RWPE1 (cell line): Measurements from ENCODE around the gene DNAH8.

ENCODE experiments used
- CTCF ChIA-PET: fragments of 350-600 bp; sonication (Branson Sonifier 250); formaldehyde crosslinking; extraction: SDS; loops from one replicate; lab custom pipeline; 2021; lab: Yijun Ruan, JAX
- POLR2A ChIA-PET: fragments of 400-600 bp; formaldehyde crosslinking; extraction: SDS; loops from one replicate; lab custom pipeline; 2020; ENCODE audit warnings: antibody characterized with exemption; ENCODE audit not compliant: low non-redundant PET; lab: Yijun Ruan, JAX
- DNase-seq: peaks from one replicate; pipeline ENCODE4 v3.0.0; 2012; ENCODE audit warnings: low spot score
- H3K27ac ChIP-seq: fragments of 450-650 bp; 2 replicates; pipeline ENCODE4 v1.5.1; 2017
- TF ChIP-seq, protein P1 (sequence below): fragments of 450-650 bp; conservative IDR thresholded peaks from 2 replicates; pipeline ENCODE4 v1.5.1; 2017; ENCODE audit warnings: low read depth, mild to moderate bottlenecking

The DNAH8 gene

GRCh38 chr6:38976801-38977500, 261.8 kb downstream of the DNAH8 start:
- no peak overlapping the region for H3K27ac ChIP-seq
- POLR2A ChIA-PET: no interaction called here

DNA sequence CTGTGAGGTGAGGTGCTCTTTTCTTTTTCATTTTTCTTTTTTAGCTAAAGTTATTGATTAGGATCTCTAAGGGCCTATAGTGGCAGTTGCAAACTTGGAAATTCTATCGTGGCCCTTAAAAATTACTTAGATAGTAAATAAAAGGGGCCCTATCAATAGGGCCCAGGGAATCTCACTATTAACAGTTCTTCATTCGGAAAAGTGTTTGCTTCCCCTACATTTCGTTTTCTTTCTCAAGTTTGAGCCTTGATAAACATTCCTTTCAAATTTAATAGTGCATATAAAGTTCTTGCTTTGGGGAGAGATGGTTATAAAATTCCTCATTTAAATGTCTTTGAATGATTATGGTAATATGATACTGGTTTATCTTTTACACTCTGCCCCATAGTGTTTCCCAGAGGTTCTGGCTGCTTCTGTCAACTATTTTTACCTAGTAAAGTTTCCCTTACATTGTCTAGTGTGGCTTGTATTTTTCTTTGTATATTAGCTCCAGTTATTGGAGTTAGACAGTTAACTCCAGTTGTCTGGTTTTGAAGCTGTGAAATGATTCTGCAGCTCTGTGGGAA, 263.1 kb downstream of the DNAH8 start:
- POLR2A ChIA-PET: no interaction called here
- CTCF ChIA-PET: interaction anchor here (0.6 to 1.0 kb wide), 2 partner anchors 106 to 275 kb away, joined by 3 read pairs; no protein-coding TSS in a partner anchor
- H3K27ac ChIP-seq: no peak overlapping the region
- DNase-seq: no peak
- TF ChIP-seq, protein P1, sequence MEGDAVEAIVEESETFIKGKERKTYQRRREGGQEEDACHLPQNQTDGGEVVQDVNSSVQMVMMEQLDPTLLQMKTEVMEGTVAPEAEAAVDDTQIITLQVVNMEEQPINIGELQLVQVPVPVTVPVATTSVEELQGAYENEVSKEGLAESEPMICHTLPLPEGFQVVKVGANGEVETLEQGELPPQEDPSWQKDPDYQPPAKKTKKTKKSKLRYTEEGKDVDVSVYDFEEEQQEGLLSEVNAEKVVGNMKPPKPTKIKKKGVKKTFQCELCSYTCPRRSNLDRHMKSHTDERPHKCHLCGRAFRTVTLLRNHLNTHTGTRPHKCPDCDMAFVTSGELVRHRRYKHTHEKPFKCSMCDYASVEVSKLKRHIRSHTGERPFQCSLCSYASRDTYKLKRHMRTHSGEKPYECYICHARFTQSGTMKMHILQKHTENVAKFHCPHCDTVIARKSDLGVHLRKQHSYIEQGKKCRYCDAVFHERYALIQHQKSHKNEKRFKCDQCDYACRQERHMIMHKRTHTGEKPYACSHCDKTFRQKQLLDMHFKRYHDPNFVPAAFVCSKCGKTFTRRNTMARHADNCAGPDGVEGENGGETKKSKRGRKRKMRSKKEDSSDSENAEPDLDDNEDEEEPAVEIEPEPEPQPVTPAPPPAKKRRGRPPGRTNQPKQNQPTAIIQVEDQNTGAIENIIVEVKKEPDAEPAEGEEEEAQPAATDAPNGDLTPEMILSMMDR: no peak

More at GRCh38 chr6:38976801-38977500, 261.8 kb downstream of the DNAH8 start:
- TF ChIP-seq, protein P1: no peak
- CTCF ChIA-PET: interaction anchor here (0.6 kb wide), 1 partner anchor 22 kb away, joined by 3 read pairs; no protein-coding TSS in a partner anchor
- no peak for DNase-seq

GRCh38 chr6:38982470-38982869, 267.4 kb downstream of the DNAH8 start:
- CTCF ChIA-PET: interaction anchor here (1.4 kb wide), 1 partner anchor 9 kb away, joined by 5 read pairs; no protein-coding TSS in a partner anchor
- POLR2A ChIA-PET: no interaction called here
- no peak for DNase-seq
- TF ChIP-seq, protein P1: no peak
- no peak overlapping the region for H3K27ac ChIP-seq

DNA sequence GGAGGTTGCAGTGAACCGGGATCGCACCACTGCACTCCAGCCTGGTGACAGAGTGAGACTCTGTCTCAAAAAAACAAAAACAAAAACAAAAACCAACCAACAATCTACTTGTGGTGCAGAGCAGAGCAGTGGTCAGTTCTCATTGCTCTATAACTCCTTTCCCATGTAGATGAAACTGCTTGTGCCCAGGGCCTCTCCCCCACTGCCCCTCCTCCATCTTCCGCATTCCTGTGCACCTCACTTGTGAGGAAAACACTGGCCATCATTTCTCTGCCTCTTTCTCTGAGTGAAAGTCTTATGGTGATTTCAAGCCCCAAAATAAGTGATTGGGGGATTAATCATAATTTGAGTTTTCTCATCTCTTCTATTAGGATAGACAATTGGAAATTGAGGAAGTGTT, 269.6 kb downstream of the DNAH8 start:
- H3K27ac ChIP-seq: no peak overlapping the region
- ChIA-PET CTCF (interaction anchor here (0.6 kb wide), 1 partner anchor 64 kb away, joined by 3 read pairs; no protein-coding TSS in a partner anchor), POLR2A (no interaction called here)
- TF ChIP-seq, protein P1: no peak
- no peak for DNase-seq

GRCh38 chr6:38985839-38986238, 270.7 kb downstream of the DNAH8 start:
- no peak overlapping the region for H3K27ac ChIP-seq
- TF ChIP-seq, protein P1: no peak
- ChIA-PET CTCF (interaction anchor here (0.7 kb wide), 1 partner anchor 128 kb away, joined by 3 read pairs; no protein-coding TSS in a partner anchor), POLR2A (no interaction called here)
- no peak for DNase-seq

- ChIA-PET CTCF (interaction anchor here (0.5 to 0.6 kb wide), 2 partner anchors 14 to 136 kb away, joined by 4 to 5 read pairs; no protein-coding TSS in a partner anchor), POLR2A (no interaction called here)
- DNase-seq: no peak
- TF ChIP-seq, protein P1: no peak
- H3K27ac ChIP-seq: no peak overlapping the region
Observed at GRCh38 chr6:38987503-38987902, 272.4 kb downstream of the DNAH8 start.
